Activated CD4-positive, CD25-positive, alpha-beta regulatory T cell (primary cell): ENCODE results near the gene ASNSD1.
A peak's percentile ranks its signal among the peaks of the same experiment; 100 is the strongest.
"Not testable (repeated sequence)": the region's sequence is repeated elsewhere in the genome, so short reads cannot be mapped to it uniquely, and the experiment has no call there.

Experiments
- DNase-seq, 4 experiments: peaks; one replicate each; lab custom pipeline; 2025; lab: John Stamatoyannopoulos, UW

The ASNSD1 gene

GRCh38 chr2:189646521-189646920 lies 14.7 kb upstream of the ASNSD1 start:
- no peak for DNase-seq

- DNase-seq: no peak
These were observed 12.3 kb upstream of the ASNSD1 start for GRCh38 chr2:189648846-189649509.

DNA sequence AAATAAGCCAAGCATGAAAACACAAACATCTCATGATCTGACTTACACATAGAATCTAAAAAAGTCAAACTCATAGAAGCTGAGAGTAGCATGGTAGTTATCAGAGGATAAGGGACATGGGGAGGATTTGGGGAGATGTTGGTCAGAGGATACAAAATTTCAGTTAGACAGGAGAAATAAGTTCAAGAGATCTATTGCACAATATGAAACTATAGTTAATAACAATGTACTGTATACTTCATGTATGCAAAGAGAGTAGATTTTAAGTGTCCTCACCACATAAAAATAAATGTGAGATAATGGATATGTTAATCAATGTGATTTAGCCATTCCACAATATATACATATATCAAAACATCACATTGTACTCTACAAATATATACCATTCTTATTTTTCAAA lies 10.0 kb upstream of the ASNSD1 start:
- DNase-seq: no peak

DNA sequence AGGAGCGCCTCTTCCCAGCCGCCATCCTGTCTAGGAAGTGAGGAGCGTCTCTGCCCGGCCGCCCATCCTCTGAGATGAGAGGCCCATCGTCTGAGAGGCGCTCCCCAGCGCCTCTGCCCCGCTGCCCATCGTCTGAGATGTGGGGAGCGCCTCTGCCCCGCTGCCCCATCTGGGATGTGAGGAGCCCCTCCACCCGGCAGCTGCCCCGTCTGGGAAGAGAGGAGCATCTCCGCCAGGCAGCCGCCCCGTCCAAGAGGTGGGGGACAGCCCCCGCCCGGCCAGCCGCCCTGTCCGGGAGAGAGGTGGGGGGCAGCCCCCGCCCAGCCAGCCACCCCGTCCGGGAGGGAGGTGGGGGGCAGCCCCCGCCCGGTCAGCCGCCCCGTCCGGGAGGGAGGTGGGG lies 7.8 kb upstream of the ASNSD1 start:
- not testable (repeated sequence) for DNase-seq

DNA sequence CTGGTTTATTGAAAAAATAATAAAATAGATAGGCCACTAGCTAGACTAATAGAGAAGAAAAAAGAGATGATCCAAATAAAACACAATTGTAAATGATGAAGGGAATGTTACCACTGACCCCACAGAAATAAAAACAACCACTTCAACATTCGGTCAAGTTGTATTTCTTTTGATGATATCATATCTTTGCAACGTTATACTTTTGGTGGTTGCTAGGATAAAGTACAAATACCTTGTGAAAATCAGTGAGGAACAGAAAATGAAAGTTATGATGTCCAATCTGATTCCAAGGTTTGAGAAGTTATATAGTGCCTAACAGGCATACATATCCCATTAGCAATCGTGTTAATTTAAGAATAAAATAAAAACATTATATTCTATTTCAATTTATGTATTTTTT lies 6.6 kb upstream of the ASNSD1 start:
- no peak for DNase-seq

DNA sequence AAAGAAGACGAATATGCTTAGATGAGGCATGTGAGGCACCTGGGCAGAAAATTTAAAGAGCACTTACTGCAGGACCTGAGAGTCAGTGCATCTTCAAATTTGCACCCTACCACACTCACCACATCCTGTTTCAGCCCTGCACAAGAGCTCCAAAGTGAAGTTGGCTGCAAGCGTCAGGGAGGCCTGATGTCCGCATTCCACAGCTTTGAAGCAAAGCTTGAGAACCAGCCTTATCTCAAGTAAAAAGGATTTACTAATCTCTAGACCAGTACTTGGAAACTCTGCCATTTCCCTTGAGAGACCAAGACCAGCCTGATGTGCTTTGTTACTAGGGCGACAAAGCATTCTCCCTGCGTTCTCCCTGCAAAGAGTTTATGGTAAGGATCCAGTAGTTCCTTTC lies 3.4 kb upstream of the ASNSD1 start:
- no peak for DNase-seq

DNA sequence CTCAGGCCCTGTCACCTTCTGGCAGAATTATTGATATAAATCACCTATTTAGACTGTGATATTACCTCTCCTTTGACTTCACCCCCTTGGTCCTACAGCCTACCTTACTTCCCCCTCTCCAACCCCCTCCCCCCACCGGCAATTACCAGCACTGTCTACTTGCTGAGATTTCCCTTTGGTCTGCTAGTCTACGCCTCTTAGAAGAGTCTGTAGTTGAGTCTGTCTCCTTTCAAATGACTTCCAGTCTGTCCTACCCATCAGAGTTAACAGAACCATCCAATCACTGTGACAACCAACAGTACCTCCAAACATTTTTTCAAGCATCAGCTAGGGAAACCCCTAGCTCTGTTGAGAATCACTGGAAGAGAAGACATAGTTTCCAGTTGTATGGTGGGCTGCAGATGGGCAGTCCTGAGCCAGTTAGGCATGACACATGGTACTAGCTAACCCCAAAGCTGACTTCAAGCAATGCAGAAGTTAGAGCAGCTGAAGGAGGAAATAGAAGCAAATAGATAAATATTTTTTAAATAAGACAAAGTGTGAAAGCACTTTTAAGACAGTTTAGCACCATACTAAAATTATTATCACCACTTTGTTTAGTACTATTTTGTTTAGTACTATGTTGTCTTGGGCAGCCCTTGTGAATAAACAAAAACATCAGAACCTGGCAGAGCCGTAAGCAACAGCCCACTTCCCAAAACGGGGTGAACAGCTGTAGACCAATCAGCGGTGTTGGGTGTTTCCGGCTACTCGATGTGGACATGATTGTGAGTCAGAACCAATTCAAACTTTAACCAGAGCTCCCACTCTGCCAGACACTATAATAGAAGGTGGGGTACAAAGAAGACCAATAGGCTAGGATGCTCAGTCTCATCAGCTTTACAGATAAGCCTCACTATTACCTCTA lies 2.7 kb upstream of the ASNSD1 start:
- DNase-seq: no peak

DNA sequence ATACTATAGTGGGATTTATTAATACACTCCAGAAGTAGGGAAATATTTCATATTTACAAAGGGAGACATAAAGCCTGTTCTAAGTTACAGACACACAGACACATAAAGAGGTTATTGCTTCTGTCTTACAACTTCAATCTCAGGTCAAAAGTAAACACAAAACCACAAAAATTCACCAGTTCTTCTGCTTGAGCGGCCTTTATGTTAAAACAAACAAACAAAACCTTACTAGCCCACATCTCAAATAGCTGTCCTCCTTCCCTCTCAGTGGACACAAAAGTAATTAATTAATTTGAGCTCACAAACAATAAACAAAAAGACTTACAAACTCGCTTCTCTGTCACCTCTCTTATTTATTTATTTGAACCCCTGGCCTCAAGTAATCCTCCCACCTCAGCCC lies 1.5 kb upstream of the ASNSD1 start:
- no peak for DNase-seq

- DNase-seq: no peak
These were observed 484 bp upstream of the ASNSD1 start for GRCh38 chr2:189660803-189661147.

- DNase-seq: no peak
These were observed 680 bp downstream of the ASNSD1 start for GRCh38 chr2:189661957-189662321.

GRCh38 chr2:189662669-189663226 lies 1.5 kb downstream of the ASNSD1 start:
- DNase-seq: no peak

GRCh38 chr2:189663319-189663718 lies 2.1 kb downstream of the ASNSD1 start:
- not testable (repeated sequence) for DNase-seq

GRCh38 chr2:189669913-189670312 lies 8.7 kb downstream of the ASNSD1 start:
- DNase-seq: no peak

DNA sequence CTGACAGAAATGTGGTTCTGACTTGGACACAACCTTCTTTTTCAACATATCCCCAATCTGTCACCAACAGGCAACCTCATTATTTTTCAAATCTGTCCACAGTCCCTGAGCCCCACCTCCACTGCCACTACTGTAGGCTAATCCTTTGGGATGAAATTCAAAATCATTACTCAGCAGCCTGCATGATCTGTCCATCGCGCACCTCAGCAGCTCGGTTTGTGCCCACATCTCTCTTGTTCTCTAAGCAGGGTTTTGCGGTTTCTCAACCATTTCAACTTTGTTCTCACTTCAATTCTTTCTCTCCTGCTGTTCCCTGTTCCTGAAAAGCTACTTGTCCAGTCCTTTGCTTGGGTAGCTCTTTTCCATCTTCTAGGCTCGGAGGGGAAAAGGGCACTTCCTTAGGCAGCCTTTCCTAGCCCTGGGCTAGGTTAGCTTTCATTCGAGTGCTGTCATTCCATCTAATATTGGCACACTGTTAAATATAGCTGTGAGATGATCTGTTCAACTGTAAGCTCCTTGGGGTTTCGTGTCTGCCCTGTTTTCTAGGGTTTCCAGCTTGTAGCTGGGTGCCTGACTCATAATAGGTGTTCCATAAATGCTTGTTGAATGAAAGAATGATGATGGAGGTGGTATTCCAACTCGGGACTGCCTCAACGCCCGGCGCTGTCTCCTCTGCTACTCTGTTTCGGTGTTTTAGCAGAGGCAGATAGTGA lies 12.6 kb downstream of the ASNSD1 start:
- DNase-seq: no peak

DNA sequence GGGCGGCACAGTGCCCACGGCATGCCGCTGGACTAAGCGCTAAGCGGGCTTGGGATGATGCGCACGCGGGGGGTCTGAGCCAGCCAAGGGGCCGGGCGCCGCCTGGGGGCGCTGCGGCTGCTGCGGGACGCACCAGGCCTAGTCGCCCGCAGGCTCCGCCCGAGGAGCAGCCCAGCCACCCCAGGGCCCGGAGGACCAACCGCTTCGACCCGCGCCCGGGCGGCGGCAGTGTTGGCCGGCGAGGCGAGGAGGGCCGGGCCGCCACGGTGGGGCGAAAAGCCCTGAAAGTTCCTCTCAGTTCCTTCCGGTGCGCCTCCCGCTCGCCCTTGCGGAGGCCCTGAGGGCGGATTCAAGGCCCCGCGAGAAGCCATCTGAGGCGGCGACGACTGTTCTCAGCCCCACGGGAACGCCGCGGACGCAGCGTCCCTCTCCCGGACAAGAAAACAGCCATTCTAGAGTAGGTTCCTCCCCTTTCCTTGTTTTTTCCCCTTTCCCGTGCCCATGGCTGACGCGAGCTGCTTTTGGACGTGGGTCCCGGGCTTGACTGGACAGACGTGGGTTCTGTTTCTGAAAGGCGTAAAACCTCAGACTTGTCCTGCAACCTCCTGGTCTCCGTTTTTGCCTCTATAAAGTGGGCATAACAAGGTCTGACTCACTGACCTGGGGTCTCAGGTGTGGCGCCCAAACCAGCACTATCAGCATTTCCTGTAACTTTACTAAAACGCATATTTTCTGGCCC lies 13.3 kb downstream of the ASNSD1 start, which contains the start of gene ANKAR:
TSS of gene ANKAR (plus strand) at position 297 of the 739 bp plus-strand sequence. CDS start 1,821 bp downstream, outside the sequence.
- peak; percentile 62 to 74 (median 68) for DNase-seq

- DNase-seq: no peak
These were observed 15.2 kb downstream of the ASNSD1 start for GRCh38 chr2:189676471-189676870.

DNA sequence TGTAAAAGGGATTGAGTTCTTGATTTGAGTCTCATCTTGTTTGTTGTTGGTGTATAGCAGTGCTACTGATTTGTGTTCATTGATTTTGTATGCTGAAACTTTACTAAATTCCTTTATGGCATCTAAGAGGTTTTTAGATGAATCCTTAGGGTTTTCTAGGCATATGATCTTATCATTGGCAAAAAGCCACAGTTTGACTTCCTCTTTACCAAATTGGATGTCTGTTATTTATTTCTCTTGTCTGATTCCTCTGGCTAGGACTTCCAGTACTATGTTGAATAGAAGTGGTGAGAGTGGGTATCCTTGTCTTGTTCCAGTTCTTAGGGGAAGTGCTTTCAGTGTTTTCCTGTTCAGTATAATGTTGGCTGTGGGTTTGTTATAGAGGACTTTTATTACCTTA lies 18.0 kb downstream of the ASNSD1 start:
- no peak for DNase-seq

- DNase-seq: no peak
These were observed 19.9 kb downstream of the ASNSD1 start for GRCh38 chr2:189681203-189681602.

- DNase-seq: no peak
These were observed 20.6 kb downstream of the ASNSD1 start for GRCh38 chr2:189681903-189682302.

- no peak for DNase-seq
These were observed 22.1 kb downstream of the ASNSD1 start for GRCh38 chr2:189683348-189683747.

GRCh38 chr2:189684811-189685210 lies 23.6 kb downstream of the ASNSD1 start:
- DNase-seq: no peak
